ENCODE results near the gene FIGLA. TPM values are rescaled to one million over a fixed set of nuclear protein-coding genes. Genes with fewer than 3 reads are reported as not detected.
A peak's percentile ranks its signal among the peaks of the same experiment; 100 is the strongest.

FIGLA gene
- total RNA-seq, 1 donor = not detected

DNA sequence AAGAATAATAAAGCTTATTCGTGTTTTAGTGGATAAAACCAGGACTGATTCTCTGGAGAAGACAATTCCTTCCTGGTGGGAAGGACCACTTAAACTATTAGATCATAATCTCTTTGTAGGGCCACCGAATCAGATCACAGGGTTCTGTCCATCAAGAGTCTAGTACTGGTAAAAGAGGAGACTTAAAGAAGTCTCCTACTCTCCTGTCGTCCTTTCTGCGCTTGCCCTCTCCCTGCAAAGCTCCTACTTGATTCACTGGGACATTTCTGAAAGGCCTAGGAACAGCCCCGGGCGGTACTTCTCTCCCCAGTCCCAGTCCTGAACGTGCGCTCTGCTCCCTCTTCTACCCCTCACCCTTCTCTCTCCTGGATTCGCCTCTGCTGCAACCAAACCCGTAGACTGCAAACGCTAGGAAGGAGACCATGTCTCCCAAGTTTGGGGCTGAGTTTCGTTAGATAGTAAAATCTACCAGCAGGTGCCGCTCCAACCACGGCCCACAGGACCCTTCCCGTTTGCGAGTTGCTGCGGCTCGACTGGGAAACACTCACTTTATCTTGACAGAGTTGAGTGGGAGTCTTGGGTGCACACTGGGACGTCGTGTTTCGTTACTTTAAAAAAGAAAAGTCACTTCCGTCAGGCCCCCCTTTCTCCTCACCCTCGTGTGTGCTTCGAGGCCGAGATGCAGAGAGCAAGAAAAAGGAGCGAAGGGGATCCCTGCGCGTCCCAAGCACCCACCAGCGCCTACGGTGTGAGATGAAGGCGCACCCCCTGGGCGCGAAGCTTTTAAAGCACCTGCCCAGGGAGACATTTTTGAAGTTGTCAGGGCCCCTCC lies 923 bp downstream of the FIGLA start:
- peak; percentile 54 for DNase-seq (ENCODE audit: low read depth)
- TF ChIP-seq, protein P1, sequence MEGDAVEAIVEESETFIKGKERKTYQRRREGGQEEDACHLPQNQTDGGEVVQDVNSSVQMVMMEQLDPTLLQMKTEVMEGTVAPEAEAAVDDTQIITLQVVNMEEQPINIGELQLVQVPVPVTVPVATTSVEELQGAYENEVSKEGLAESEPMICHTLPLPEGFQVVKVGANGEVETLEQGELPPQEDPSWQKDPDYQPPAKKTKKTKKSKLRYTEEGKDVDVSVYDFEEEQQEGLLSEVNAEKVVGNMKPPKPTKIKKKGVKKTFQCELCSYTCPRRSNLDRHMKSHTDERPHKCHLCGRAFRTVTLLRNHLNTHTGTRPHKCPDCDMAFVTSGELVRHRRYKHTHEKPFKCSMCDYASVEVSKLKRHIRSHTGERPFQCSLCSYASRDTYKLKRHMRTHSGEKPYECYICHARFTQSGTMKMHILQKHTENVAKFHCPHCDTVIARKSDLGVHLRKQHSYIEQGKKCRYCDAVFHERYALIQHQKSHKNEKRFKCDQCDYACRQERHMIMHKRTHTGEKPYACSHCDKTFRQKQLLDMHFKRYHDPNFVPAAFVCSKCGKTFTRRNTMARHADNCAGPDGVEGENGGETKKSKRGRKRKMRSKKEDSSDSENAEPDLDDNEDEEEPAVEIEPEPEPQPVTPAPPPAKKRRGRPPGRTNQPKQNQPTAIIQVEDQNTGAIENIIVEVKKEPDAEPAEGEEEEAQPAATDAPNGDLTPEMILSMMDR (IDR thresholded peaks at IDR 0.05; ENCODE audit: insufficient read depth, low read length) = peak; percentile 65
- H3K4me3 ChIP-seq (ENCODE audit: low read depth, low read length) = no peak overlapping the region

DNA sequence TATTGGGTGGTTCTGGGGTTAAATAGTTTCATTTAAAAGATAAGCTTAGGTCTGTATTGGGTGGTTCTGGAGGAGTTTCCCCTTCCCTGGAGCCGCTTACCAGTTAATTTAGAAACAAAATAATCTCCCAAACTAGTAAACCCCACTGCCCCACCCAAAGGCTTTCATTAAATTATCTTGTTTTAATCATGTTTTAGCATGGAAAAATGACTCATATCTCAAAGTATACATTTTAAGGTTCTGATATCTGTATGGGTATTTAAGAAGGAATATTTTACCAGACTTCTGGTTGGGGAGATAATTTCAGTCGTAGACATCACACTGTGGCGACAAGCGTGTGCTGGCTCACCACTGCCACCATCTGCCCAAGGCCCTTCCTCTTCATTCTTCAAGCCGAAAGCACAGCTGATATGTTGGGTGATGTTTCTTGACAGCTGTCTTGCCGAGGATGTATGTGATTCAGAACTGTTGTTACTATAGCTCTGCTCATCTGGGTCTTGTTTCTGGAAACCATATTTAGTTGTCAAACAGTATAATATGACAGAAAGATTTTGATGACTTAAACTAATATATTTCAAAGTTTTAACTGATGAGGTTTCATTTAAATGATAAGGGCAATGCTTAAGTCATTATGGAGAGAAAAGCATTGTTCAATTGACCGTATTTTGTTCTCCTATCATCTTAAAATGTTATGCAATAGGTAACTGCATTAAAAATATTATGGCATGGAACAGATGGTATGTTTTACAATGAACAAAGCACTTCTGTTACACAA lies 5.1 kb downstream of the FIGLA start:
- TF ChIP-seq, protein P1 (IDR thresholded peaks at IDR 0.05; ENCODE audit: insufficient read depth, low read length) = peak; percentile 56
- DNase-seq (ENCODE audit: low read depth) = peak; percentile 33
- no peak overlapping the region for H3K4me3 ChIP-seq (ENCODE audit: low read depth, low read length)

DNA sequence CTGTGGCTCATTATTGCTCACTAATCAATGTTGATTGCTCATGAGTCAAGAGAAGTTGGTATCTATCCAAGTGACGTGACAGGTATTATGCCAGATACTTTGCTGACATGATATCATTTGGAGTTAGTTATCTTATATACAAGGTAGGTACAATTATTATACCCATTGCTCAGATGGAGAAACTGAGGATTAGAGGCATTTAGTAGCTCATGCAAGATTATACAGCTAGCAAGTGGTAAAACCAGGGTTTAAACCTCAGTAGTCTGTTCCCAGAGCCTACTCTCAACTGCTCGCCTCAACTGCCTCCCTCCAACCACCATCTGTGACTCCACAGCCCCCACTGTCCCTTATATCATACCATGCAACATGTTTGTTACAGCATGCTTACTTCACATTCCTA lies 6.1 kb downstream of the FIGLA start:
- H3K4me3 ChIP-seq (ENCODE audit: low read depth, low read length) = no peak overlapping the region
- TF ChIP-seq, protein P1 (IDR thresholded peaks at IDR 0.05; ENCODE audit: insufficient read depth, low read length) = no peak
- no peak for DNase-seq (ENCODE audit: low read depth)

GRCh38 chr2:70779911-70780545 lies 10.4 kb downstream of the FIGLA start:
- no peak overlapping the region for H3K4me3 ChIP-seq (ENCODE audit: low read depth, low read length)
- peak; percentile 37 for DNase-seq (ENCODE audit: low read depth)
- TF ChIP-seq, protein P1 (IDR thresholded peaks at IDR 0.05; ENCODE audit: insufficient read depth, low read length) = no peak

- TF ChIP-seq, protein P1 (IDR thresholded peaks at IDR 0.05; ENCODE audit: insufficient read depth, low read length) = no peak
- H3K4me3 ChIP-seq (ENCODE audit: low read depth, low read length) = no peak overlapping the region
- peak; percentile 7 for DNase-seq (ENCODE audit: low read depth)
Observed at GRCh38 chr2:70779491-70779890, 11.0 kb downstream of the FIGLA start.

- DNase-seq (ENCODE audit: low read depth) = peak; percentile 16
- TF ChIP-seq, protein P1 (IDR thresholded peaks at IDR 0.05; ENCODE audit: insufficient read depth, low read length) = no peak
- H3K4me3 ChIP-seq (ENCODE audit: low read depth, low read length) = no peak overlapping the region
Observed at GRCh38 chr2:70778676-70779075, 11.8 kb downstream of the FIGLA start.
